NK-92 (cell line): ENCODE measurements around the gene CDC14B.
"Not testable (repeated sequence)": the region's sequence is repeated elsewhere in the genome, so short reads cannot be mapped to it uniquely, and the experiment has no call there.

Experiments used
- DNase-seq: peaks from one replicate; lab custom pipeline; 2025; ENCODE audit not compliant: unreplicated experiment; lab: John Stamatoyannopoulos, UW

The CDC14B gene

DNA sequence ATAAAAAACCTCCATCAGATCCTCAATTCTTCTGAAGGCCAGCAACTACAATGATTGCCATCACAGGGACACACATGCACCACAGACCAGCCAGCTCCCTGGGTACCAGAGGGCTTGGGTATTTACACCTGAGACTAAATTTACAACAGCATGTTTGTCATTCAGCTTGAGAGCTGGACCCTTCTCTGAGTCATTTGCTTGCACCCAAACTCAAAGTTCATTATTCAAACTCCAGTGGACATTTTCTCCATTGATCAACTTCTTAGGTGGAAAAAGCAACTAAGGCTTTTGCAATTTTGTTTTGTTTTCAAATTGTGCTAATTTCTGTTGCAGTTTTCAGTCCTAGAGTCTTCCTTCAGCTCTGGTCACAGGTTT, 116.3 kb downstream of the CDC14B start:
- DNase-seq: not testable (repeated sequence)

DNA sequence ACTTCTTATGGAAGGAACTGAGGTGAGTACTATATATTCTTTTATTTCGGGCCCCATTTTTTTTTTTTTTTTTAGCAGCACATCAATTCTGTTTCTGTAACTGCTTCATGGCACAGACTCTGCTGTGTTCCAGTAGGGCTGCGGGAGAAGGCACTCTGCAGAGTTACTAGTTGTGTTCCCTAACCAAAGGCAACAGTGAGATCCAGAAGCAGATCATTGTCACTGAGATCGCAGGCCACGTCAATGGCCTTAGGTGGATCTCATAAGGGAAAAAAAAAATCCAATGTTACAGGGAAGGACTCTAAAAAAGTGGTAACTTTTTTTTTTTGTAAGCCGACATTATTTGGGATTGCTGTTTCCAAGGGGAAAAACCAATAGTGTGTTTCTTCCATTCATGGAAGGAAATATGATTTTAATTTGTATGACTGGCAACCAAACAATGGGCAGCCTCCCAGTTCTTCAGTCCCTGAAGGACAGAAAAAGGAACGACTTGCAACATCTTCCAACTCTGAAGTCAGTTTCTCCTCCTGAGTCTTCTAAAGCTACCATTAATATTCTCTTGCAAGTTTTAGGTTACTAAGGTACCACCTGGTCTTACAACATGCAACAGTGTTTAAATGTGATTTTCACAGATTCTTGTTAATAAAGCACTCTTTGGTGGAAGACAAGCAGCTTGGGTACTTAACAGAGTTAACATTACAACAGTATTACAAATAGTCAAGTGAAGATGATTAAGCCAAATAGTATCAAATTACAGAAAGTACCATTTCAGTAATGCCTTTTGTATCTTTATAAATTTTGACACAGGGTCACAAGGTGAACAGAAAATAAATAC, 116.9 kb downstream of the CDC14B start:
- no peak for DNase-seq

DNA sequence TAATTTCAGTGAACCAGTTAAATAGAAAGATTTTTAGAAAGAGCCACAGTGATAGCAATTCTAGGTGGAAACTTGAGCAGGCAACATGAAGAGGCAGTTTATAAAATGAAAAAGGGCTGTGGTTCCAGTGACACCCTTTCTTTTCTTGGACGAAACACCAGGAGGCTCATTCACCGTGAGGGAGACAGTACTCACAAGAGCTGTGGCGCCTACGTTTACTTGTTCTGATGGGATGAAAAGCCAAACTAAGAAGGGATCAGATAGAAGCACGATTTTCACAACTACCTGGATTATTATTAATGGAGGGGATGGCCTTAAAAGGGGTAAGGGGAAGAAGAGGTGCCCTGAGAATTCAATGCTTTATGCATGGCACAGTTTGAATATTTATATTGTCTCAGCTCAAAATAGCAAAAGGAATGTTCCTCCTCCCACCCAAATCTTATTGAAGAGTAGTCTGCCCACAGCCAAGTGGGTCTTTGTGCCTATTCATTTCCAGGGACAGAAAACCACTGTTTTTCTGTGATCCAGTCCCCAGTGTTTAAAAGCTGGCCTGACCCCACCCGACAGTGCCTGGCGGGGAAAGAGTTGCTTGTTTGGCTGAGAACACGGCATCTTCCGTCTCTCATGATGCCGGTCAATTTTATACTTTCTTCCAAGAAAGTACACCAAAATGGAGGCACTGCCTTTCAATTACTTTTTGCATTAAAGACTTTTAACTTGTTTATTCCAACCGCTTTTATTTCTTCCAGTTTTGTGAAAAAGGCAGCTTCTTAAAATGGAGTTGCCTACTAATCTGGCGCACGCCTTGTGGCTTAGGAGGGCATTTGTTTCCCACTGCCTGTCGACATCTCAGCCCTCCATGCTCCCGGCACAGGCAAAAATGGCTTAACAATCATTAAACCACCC, 117.8 kb downstream of the CDC14B start:
- no peak for DNase-seq

DNA sequence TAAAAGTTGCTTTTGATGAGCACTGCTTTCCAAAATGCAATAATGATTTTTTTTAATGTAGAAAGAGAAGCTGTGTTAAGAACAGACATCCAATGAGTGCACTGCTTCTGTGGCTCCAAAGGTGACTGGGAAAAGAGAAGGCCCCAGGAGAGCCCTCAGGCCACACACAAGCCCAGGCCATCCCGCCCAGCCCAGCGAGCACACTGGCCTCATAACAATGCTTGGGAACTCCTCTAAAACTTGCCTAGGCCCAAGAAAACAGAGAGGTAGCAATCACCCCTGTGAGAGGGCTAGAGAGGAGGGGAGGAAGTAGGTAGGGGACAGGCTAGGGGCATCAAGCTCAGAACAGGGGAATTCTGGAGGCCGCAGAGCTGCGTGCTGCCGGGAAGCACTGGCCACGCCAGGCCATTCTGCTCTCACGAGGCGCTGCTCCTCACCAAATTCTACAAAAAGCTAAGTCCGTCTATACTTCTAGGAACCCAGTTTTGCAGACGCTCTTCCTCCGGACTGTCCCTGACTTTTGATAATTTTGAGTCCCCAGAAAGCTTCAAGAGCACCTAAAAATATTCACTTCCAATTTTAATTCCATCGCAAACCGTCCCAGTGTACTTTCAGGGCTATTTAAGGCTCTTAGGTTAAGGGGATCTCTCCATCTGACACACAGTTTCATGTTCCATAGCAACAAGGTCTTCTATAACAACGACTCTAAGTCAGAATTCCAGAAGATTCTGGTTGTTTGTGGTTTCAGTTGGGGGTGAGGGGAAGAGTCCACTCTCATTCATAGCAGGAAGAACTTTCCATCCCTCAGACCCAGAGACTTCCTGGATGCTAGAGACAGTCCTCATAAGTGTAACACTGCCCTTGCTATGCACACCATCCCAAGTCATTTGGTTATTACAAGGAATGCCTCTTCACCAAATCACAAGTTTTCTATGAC, 118.7 kb downstream of the CDC14B start:
- DNase-seq: no peak

DNA sequence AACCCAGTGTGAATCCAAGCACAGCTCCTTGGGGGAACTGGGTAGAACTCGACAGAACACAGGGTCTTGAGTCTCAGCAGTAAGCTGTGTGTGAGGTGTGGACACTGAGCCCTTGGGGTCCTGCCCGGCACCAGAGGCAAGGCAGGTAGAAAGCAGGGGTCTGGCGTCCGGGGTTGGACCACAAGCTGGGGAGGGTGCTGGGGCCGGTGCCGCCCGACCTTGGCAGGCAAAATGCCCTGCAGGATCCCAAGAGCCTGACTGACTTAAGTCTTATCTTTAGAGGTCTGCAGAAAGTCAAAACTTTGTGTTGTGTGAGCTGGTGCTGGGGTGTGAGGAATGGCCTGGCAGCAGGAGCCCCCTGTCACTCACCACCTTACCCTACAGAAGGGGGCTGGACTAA, 120.4 kb downstream of the CDC14B start:
- DNase-seq: no peak

DNA sequence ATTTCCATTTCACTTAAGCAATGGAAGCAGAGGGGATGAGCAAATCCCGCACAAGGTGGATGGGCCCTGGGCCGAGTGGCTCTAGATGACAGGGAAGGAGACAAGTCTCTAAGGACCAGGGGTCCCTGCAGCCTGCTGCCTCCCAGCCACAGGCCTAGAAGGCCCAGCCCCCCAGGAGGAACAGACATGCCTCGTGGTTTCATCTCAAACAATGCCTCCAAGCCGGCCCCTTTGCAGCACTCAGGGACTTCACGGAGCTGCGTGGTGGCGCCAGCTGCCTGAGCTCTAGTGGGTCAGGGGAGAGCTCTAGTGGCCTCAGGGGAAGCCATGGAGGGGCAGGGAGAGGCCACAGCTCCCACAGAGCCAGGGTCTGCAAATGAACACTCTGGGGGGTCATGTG, 120.8 kb downstream of the CDC14B start:
- DNase-seq: no peak

DNA sequence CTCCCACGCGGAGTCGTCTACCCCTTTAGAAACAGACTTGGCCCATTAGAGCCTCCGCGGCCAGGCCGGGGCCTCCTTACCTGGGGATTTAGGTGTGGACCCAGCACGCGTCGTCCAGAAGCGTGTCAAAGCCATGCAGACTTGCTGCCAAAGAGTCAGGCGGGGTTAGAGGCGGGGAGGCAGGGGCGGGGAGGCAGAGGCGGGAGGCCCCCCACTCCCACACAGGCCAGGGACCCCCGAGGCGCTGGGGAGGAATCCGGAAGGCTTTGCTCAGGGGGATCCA, 122.6 kb downstream of the CDC14B start:
- DNase-seq: no peak

DNA sequence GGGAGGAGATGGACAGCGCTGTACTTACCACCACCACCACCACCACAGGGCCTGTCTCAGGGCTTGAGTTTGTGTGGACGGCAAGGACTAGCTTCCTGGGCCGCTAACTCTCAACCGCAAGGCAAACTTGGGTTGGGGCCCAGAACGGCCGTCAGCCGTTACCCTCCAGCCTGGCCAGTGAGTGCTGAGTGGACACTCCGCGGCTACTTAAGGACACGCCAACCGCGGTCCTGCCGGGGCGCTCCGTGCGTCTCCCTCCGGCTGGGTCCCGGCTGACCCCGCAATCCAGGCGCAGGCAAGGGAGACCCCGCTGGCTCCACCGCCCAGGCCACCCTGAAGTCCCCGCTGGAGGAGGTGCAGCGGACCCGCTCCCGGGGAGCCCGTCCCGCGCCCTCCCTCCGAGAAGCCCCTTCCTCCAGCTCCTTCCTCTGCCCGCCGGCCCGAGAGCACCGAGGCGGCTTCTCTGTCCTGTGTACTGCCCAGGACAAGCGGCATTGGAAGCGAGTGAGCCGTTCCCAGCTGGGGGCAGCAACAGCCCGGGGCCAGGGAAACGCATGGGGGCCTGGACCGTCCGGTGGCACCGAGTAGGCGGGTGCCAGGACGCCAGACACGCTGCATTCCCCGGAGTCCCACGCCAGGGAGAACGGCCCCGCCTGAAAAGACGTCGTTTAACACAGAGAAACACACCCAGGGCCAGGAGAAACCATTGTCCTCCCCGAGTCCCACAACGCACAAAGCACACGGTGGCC, 123.1 kb downstream of the CDC14B start:
- DNase-seq: no peak

DNA sequence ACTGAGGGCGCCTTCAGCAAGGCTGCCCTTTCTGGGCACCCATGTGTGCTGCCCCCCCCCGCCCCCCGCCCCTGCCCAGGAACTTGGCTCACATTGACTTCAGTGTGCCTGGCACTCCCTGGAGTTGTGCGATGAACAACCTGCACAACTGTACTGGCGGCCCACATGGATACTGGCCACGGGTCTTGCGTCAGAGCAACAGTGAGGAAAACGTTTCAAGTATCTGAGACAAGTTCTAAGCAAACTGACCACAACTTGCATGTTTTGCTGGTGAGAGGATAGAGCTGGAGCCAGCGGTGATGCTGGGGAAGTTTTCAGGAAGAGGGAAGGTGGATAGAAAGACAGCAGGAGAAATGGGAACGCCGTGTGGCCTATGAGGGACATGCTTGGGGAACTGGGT, 124.3 kb downstream of the CDC14B start:
- DNase-seq: no peak

DNA sequence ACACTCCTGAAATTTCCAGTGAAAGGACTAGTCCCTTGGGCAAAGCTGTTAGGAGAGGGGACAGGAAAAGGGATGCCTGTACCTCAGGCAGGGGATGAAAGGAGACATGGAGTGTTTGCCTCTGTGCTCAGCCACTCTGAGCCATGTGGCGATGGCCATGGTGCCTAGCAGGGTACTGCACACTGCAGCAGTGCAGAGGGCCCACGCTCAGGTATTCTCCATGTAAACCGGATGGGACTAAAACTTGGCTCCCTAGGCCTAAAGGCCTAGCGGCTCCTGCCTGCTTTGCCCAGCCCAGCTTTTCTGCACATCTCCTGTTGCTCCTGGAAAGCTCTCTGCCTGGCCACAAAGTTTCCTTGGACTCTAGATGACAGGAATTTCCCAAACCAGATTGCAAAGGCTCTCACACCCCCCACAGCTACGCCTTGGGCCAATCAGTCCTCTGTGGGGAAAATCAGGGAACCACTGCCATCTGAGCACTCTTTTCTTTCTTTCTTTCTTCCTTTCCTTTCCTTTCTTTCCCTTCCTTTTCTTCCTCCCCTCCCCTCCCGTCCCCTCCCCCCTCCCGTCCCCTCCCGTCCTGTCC, 125.3 kb downstream of the CDC14B start:
- no peak for DNase-seq

DNA sequence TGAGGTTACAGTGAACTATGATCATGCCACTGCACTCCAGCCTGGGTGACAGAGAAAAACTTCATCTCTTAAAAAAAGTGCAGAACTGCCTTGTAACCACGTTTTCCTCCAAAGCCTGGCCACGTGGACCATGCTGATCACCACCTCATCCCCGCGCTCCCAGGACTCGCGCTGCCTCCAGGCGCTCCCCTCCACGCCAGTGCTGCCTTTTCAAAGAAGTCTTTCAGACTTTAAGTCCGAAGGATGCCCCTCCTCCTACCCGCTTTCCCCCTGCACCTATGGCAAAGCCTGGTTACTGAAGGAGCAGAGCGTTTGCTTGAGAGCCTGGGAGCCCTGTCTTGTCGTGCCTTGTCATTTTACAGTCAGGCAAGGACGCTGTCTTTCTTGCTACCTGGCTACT, 125.9 kb downstream of the CDC14B start:
- no peak for DNase-seq

DNA sequence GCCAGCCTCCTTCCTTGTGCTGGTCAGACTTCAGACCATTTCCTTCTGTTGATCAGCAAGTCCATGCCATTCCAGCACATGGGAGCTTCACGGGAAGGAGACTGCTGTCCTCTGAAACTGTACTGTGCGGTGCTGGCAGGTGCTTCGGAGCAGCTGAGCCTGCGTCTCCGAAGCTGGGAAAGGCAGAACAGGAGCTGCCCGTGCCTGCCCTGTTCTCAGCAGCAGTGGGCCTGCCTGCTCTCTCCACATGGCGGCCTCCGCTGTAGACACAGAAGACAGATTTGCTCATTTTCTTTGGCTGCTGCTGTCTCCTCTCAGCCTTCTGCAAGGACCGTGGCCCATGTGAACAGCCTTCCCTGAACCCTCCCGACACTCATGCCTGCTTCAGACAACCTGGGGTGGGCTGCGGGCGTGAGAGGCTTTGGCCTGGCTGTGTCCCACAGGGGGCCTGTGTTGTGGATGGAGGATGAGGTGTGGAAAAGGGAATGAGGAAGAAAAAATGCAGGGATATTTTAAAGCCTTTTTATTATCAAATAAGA, 126.6 kb downstream of the CDC14B start:
- DNase-seq: no peak

DNA sequence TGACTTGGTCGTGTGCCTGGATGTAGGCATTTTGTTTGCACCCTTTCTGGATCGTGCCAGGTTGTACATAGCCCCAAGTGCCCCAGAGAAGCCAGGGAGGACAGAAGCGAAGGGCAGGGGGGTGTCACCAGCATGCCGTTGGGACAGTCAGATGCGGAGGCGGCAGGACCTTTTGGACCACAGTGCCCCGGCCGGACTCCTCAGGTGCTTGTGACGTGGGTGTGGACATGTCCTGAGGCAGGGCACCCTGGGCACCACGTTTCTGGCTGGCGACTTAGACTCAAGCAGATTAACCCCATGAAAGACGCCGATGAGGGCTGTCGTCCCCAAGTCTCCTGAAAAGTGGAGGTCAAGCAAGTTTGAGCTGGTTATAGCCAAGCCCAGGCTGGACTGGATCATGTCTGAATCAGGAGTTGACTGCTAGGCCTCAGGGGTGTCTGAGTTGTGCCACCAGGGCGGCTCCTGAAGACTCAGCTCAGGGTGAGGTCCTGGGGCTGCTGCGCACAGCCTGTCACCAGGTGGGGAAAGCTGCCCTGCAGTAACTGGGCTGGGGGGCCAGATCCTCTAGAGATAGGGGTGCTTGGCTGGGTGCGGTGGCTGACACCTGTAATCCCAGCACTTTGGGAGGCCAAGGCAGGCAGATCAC, 127.6 kb downstream of the CDC14B start:
- DNase-seq: no peak

DNA sequence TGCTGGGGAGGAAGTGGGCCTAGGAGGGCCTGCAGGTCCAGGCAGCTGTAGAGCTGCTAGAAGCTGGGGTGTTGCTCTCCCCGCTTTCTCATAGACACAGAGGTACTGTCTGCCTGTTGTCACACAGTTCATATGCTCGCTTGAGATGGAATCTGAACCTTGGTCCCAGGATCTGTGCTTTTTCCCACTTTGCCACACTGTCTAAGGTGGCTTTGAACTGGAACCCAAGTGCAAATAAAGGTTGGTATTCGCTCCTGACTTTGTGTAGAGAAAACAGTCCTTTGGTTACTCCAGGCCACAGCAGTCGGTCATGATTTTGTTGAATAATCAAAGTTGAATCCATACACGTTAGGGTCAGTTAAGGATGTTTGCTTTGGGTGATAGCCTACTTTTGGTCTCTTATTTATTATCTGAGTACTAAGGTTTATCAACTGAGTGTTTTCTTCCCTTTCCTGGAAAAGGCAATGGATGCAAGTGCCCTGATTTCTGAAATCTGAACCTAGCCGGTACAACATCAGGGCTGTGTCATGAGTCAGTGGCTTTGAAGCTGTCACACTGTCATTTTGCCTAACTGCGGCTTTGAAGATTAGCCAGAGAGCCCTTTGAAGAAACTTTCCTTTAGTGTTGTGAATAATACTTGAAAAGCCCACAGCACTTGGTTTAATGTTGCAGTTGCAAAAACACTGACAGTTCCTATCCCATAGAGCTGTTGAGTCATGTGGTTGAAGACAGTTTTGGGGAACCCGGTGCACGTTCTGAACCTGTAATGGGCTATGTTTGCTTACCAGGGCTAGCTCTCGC, 128.4 kb downstream of the CDC14B start:
- no peak for DNase-seq

DNA sequence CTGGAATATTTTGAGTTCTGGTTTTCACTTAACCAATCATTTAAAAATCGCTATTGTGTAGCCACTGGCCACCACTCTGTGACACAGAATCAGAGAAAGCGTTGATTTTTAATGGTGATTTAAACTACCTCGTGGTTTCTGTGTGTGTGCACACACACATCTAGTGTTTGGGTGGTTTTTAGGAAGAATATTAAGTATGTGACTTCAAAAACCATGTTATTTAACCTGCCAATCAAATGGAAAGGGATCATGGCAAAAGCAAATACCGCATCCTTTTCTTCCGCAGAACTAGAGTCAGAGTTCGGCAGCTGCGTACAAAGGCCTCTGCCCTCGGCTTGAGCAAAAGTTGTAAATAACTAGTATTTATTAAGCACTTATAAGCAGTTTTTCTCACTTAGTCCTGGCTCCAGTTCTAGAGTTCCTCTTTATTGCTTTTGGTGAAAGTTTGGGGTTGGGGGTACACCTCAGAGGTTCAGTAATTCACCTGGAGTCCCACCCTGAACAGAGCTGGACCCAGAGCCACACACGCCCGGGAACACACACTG, 129.0 kb downstream of the CDC14B start:
- no peak for DNase-seq

DNA sequence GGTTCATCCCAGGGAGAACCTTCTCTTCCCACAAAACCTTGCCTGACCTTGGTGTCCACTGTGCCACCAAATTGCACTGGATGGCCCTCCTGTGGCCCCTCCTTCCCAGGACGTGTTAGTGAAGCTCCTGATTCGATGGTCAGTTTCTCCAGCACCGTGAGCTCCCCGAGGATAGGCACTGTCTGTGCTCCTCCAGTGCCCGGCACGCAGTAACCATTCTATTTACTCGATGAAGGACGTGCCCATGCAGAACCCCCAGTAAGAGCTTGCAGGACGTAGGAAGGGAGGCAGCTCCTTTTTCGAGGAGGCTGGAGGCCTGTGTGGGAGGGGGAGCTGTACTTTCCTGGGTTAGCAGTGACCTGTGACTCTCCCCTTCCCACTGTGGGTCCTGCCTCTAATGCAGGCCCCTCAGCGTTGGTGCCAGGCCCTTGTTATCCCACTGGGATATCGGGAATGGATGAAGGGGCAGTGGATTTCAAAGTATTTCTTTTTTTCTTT, 130.1 kb downstream of the CDC14B start:
- no peak for DNase-seq

DNA sequence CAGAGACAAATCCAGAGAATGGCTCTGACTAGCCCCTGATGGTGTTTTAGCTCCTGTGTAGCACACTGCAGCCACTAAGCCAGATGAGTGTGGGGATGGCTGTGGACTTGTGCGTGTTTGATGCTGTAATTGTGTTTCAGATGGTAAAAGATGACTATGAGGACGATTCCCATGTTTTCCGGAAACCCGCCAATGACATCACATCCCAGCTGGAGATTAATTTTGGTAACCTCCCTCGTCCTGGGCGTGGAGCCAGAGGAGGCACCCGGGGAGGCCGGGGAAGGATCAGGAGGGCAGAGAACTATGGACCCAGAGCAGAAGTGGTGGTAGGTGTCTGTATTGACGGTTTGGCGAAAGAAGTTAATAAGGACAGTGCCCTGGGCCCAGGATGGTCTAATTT, 131.7 kb downstream of the CDC14B start:
- DNase-seq: no peak

DNA sequence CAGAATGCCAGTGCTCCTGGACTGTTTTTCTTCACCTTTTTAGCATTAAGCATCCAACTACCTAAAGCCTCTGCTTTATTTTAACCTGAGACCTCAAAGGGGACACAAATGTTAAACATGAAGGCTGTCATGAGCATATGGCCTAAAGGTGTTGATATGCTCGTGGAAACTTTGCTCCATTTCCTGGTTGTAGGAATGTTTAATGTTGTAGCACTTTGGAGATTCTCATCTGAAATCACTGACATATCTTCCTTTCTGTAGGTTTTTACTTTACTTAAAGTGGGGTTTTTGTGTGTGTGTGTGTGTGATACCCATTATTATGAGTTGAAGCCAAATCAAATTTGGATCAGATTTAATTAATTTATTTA, 132.6 kb downstream of the CDC14B start:
- DNase-seq: no peak
